AG04450 (cell line): Measurements from ENCODE around the gene DMXL1. TPM values are rescaled to one million over a fixed set of nuclear protein-coding genes. Genes with fewer than 3 reads are reported as not detected.

Experiments used
- CTCF ChIA-PET: fragments of 300-600, 350-600 bp; formaldehyde crosslinking; extraction: SDS; loops from one replicate; lab custom pipeline; 2022; ENCODE audit warnings: antibody characterized with exemption, inconsistent platforms; lab: Charles Lee
- POLR2A ChIA-PET: fragments of 350-600 bp; formaldehyde crosslinking; extraction: SDS; loops from one replicate; lab custom pipeline; 2021; ENCODE audit warnings: antibody characterized with exemption, inconsistent platforms; lab: Yijun Ruan, JAX
- DNase-seq: peaks from one replicate; pipeline ENCODE4 v3.0.0-alpha.2; 2011; ENCODE audit warnings: low read depth, low spot score
- H3K27ac ChIP-seq: one replicate; pipeline ENCODE4 v1.5.1; 2012; ENCODE audit warnings: low read depth, low read length, control low read depth
- H3K27me3 ChIP-seq: one replicate; pipeline ENCODE4 v1.6.0; 2012; ENCODE audit warnings: low read length; ENCODE audit not compliant: control insufficient read depth, insufficient read depth
- H3K4me3 ChIP-seq: 2 replicates; pipeline ENCODE4 v1.5.1; 2011; ENCODE audit warnings: mild to moderate bottlenecking, low read depth, low read length, control low read depth
- H3K9me3 ChIP-seq: 2 replicates; pipeline ENCODE4 v1.5.1; 2012; ENCODE audit warnings: low read length; ENCODE audit not compliant: control insufficient read depth, insufficient read depth
- CTCF ChIP-seq: IDR thresholded peaks from 2 replicates; pipeline ENCODE4 v1.5.1; 2011; ENCODE audit warnings: low read depth, low read length, control low read depth, inconsistent platforms
- polyA minus RNA-seq: library from RNA; depleted of rRNA, polyadenylated mRNA; stranded (reverse); fragments of >200 nt; gene quantifications from 2 replicates; pipeline ENCODE4 v1.2.3, GENCODE V29; 2011; rRNA and poly(A)+ RNA removed
- polyA plus RNA-seq: library from polyadenylated mRNA; depleted of rRNA; stranded (reverse); fragments of >200 nt; gene quantifications from 2 replicates; pipeline ENCODE4 v1.2.3, GENCODE V29; 2011; rRNA removed

DMXL1 gene, protein sequence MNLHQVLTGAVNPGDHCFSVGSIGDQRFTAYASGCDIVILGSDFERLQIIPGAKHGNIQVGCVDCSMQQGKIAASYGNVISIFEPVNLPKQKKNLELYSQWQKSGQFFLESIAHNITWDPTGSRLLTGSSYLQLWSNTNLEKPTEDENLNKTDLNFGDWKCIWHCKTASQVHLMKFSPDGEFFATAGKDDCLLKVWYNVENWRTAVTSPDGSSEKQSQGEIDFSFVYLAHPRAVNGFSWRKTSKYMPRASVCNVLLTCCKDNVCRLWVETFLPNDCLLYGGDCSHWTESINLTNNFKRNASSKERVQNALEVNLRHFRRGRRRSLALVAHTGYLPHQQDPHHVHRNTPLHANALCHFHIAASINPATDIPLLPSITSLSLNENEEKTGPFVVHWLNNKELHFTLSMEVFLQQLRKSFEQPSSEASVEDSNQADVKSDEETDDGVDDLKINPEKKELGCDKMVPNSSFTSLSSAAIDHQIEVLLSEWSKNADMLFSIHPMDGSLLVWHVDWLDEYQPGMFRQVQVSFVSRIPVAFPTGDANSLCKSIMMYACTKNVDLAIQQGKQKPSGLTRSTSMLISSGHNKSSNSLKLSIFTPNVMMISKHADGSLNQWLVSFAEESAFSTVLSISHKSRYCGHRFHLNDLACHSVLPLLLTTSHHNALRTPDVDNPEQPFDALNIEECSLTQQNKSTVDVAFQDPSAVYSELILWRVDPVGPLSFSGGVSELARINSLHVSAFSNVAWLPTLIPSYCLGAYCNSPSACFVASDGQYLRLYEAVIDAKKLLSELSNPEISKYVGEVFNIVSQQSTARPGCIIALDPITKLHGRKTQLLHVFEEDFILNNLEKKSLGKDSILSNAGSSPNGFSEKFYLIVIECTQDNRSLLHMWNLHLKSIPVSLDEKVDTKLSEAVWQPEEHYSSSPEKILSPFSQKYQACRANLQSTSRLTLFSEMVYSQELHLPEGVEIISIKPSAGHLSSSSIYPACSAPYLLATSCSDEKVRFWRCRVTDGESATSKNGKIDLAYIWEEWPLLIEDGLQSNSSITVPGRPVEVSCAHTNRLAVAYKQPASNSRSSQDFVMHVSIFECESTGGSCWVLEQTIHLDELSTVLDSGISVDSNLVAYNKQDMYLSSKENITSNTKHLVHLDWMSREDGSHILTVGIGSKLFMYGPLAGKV (N-terminal part only)
- polyA plus RNA-seq (14.7 and 22.2 TPM in 2 replicates), polyA minus RNA-seq (26.1 and 53.0 TPM in 2 replicates)

- no peak for TF ChIP-seq CTCF
- peak within 1 kb of the TSS; percentile 97 for H3K4me3 ChIP-seq
- POLR2A ChIA-PET: interaction anchor here (0.6 to 1.7 kb wide), 12 partner anchors 10 to 307 kb away, joined by 3 to 10 read pairs (median 4); partner anchors contain the start of genes DTWD2 and TNFAIP8
- no peaks in the 10 kb centered on the region for H3K27me3 ChIP-seq
- CTCF ChIA-PET: interaction anchor here (0.8 to 2.1 kb wide), 4 partner anchors 49 to 364 kb away, joined by 3 to 10 read pairs (median 6); partner anchors contain the start of gene DTWD2
- H3K9me3 ChIP-seq: no peaks in the 10 kb centered on the region; the same call in 1 of the 2 replicates
- peak within 1 kb of the TSS; percentile 92 for H3K27ac ChIP-seq
- DNase-seq: peak; percentile 99
These were observed at the start of gene DMXL1 for GRCh38 chr5:119070828-119071560. Gene DMXL1 (plus strand): TSS chr5:119071087. CDS start chr5:119071570, 483 bp downstream.

- no peak for DNase-seq
- H3K27ac ChIP-seq: no peak overlapping the region
- no peak for TF ChIP-seq CTCF
- no peaks in the 10 kb centered on the region; the same call in 1 of the 2 replicates for H3K9me3 ChIP-seq
- H3K4me3 ChIP-seq: no peak overlapping the region
- ChIA-PET CTCF (interaction anchor here (0.7 to 3.2 kb wide), 15 partner anchors 9 to 434 kb away, joined by 3 to 54 read pairs (median 4); partner anchors contain the start of genes DMXL1 and DTWD2), POLR2A (interaction anchor here (1.0 kb wide), 2 partner anchors 49 to 357 kb away, joined by 3 read pairs; partner anchors contain the start of gene DMXL1)
- H3K27me3 ChIP-seq: no peaks in the 10 kb centered on the region
These were observed 49.6 kb upstream of the DMXL1 start for GRCh38 chr5:119021149-119021732.

- peak; percentile 15 for DNase-seq
- Histone ChIP-seq H3K27ac (no peak overlapping the region), H3K9me3 (no peaks in the 10 kb centered on the region; the same call in 1 of the 2 replicates), H3K27me3 (no peaks in the 10 kb centered on the region), H3K4me3 (no peak overlapping the region)
- TF ChIP-seq CTCF: peak; percentile 64
- POLR2A ChIA-PET: interaction anchor here (1.0 to 1.2 kb wide), 3 partner anchors 48 to 356 kb away, joined by 3 to 5 read pairs (median 3); partner anchors contain the start of gene DMXL1
- CTCF ChIA-PET: interaction anchor here (0.7 to 3.2 kb wide), 15 partner anchors 9 to 433 kb away, joined by 3 to 54 read pairs (median 4); partner anchors contain the start of genes DMXL1 and DTWD2
These were observed 48.7 kb upstream of the DMXL1 start for GRCh38 chr5:119022017-119022745.
